MCF 10A (cell line): ENCODE data around the gene PPP1R1C. TPM values are rescaled to one million over a fixed set of nuclear protein-coding genes. Genes with fewer than 3 reads are reported as not detected.

Experiments used
- BruUV-seq: library from RNA; stranded (reverse); fragments of 400-500 nt; replicated peaks from 2 replicates; lab custom pipeline; 2021; lab: Mats Ljungman, UMichigan
- CTCF ChIA-PET: fragments of 300-600 bp; sonication (Branson Sonifier 250); formaldehyde crosslinking; extraction: SDS; loops from one replicate; lab custom pipeline; 2021; ENCODE audit warnings: antibody characterized with exemption, inconsistent platforms; lab: Yijun Ruan, JAX
- POLR2A ChIA-PET: fragments of 300-600, 350-650 bp; sonication (Branson Sonifier 250); formaldehyde crosslinking; extraction: SDS; loops from one replicate; lab custom pipeline; 2020; ENCODE audit warnings: antibody characterized with exemption, inconsistent platforms; lab: Yijun Ruan, JAX
- DNase-seq: peaks from one replicate; pipeline ENCODE4 v3.0.0-alpha.2; 2018; ENCODE audit not compliant: unreplicated experiment
- H3K27ac Mint-ChIP-seq: one replicate; pipeline ENCODE4 v1.8.0; 2022; ENCODE audit warnings: mild to moderate bottlenecking, low read depth, mixed read lengths; ENCODE audit not compliant: unreplicated experiment
- H3K27me3 Mint-ChIP-seq: one replicate; pipeline ENCODE4 v1.8.0; 2022; ENCODE audit warnings: mixed read lengths; ENCODE audit not compliant: insufficient read depth, unreplicated experiment
- H3K36me3 Mint-ChIP-seq: one replicate; pipeline ENCODE4 v1.8.0; 2022; ENCODE audit warnings: mild to moderate bottlenecking, moderate library complexity, mixed read lengths; ENCODE audit not compliant: insufficient read depth, unreplicated experiment
- H3K4me1 Mint-ChIP-seq: one replicate; pipeline ENCODE4 v1.8.0; 2022; ENCODE audit warnings: mixed read lengths; ENCODE audit not compliant: insufficient read depth, unreplicated experiment
- H3K4me3 Mint-ChIP-seq: one replicate; pipeline ENCODE4 v1.8.0; 2022; ENCODE audit warnings: mild to moderate bottlenecking, moderate library complexity, mixed read lengths; ENCODE audit not compliant: unreplicated experiment
- H3K9me3 Mint-ChIP-seq: one replicate; pipeline ENCODE4 v1.8.0; 2022; ENCODE audit warnings: mixed read lengths; ENCODE audit not compliant: unreplicated experiment
- intact Hi-C: fragments of 100-400 bp; cut with micrococcal nuclease; formaldehyde crosslinking; loops from 2 replicates; pipeline ENCODE4 v1.14.1; 2022
- total RNA-seq: library from RNA; stranded (reverse); gene quantifications from 2 replicates; pipeline ENCODE4 v1.2.3, GENCODE V29; 2022
- TF ChIP-seq, protein P1 (sequence below): fragments of 200-600 bp; IDR thresholded peaks from one replicate; pipeline ENCODE4 v1.8.0; 2022; ENCODE audit warnings: antibody characterized with exemption, mild to moderate bottlenecking; ENCODE audit not compliant: unreplicated experiment

Gene PPP1R1C
- total RNA-seq, 1 experiment from 2014 or later: not detected

- TF ChIP-seq, protein P1, sequence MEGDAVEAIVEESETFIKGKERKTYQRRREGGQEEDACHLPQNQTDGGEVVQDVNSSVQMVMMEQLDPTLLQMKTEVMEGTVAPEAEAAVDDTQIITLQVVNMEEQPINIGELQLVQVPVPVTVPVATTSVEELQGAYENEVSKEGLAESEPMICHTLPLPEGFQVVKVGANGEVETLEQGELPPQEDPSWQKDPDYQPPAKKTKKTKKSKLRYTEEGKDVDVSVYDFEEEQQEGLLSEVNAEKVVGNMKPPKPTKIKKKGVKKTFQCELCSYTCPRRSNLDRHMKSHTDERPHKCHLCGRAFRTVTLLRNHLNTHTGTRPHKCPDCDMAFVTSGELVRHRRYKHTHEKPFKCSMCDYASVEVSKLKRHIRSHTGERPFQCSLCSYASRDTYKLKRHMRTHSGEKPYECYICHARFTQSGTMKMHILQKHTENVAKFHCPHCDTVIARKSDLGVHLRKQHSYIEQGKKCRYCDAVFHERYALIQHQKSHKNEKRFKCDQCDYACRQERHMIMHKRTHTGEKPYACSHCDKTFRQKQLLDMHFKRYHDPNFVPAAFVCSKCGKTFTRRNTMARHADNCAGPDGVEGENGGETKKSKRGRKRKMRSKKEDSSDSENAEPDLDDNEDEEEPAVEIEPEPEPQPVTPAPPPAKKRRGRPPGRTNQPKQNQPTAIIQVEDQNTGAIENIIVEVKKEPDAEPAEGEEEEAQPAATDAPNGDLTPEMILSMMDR: no peak
- Mint-ChIP-seq H3K36me3 (no peaks in the 10 kb centered on the region), H3K27me3 (no peaks in the 10 kb centered on the region), H3K27ac (no peak overlapping the region), H3K9me3 (peaks cover 5% of the 10 kb centered on the region), H3K4me3 (no peak overlapping the region), H3K4me1 (no peaks in the 10 kb centered on the region)
- ChIA-PET POLR2A (no interaction called here), CTCF (no interaction called here)
- BruUV-seq: no TSS peak
- intact Hi-C loops: no loop called here
- DNase-seq: no peak
These were observed 113.0 kb downstream of the PPP1R1C start for GRCh38 chr2:182098648-182099047.

GRCh38 chr2:182101263-182101662 is 115.6 kb downstream of the PPP1R1C start:
- TF ChIP-seq, protein P1: peak; percentile 22
- Mint-ChIP-seq H3K4me1 (no peaks in the 10 kb centered on the region), H3K9me3 (no peaks in the 10 kb centered on the region), H3K27me3 (no peaks in the 10 kb centered on the region), H3K4me3 (no peak overlapping the region), H3K36me3 (no peaks in the 10 kb centered on the region), H3K27ac (no peak overlapping the region)
- peak; percentile 10 for DNase-seq
- ChIA-PET CTCF (interaction anchor here (0.5 to 0.8 kb wide), 2 partner anchors 28 to 567 kb away, joined by 4 read pairs; no protein-coding TSS in a partner anchor), POLR2A (no interaction called here)
- BruUV-seq: no TSS peak
- intact Hi-C loops: no loop called here

DNA sequence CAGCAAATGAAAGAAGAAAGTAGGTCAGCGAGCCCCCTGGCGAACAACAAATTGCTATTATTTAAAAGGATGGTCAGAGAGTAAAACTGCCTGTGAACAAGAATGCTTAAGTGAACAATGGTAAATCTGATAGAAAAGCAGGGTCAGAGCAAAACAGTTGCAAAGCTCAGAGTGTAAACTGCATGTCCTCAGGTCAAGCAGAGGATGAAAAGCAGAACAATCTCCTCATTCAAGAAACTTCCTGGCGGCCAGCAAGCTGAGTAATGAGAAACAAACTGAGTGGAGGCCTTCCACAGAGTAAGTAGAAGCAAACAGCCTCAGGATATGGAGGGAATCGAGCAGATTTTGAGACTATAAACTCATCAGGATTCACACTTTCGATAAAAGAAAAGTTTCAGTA is 117.9 kb downstream of the PPP1R1C start:
- intact Hi-C loops: no loop called here
- Mint-ChIP-seq H3K27ac (no peak overlapping the region), H3K36me3 (no peaks in the 10 kb centered on the region), H3K9me3 (no peaks in the 10 kb centered on the region), H3K4me3 (no peak overlapping the region), H3K27me3 (no peaks in the 10 kb centered on the region), H3K4me1 (no peaks in the 10 kb centered on the region)
- TF ChIP-seq, protein P1: no peak
- ChIA-PET POLR2A (interaction anchor here (0.7 kb wide), 1 partner anchor 26 kb away, joined by 3 read pairs; no protein-coding TSS in a partner anchor), CTCF (interaction anchor here (0.5 kb wide), 1 partner anchor 456 kb away, joined by 4 read pairs; no protein-coding TSS in a partner anchor)
- BruUV-seq: no TSS peak
- no peak for DNase-seq

- TF ChIP-seq, protein P1: no peak
- POLR2A ChIA-PET: no interaction called here
- Mint-ChIP-seq H3K27me3 (peaks cover 11% of the 10 kb centered on the region), H3K27ac (no peak overlapping the region), H3K36me3 (no peaks in the 10 kb centered on the region), H3K4me1 (no peaks in the 10 kb centered on the region), H3K4me3 (no peak overlapping the region), H3K9me3 (no peaks in the 10 kb centered on the region)
- intact Hi-C loops: no loop called here
- no TSS peak for BruUV-seq
- no peak for DNase-seq
- CTCF ChIA-PET: no interaction called here
These were observed 124.7 kb downstream of the PPP1R1C start for GRCh38 chr2:182110347-182110746.
